HEK293T (cell line): ENCODE results near the gene GPR157.

Experiments
- BHLHE40 ChIP-seq: fragments of 450-650 bp; IDR thresholded peaks from 2 replicates; pipeline ENCODE4 v1.6.1; 2016; ENCODE audit warnings: mild to moderate bottlenecking, moderate library complexity, borderline replicate concordance
- ELF4 ChIP-seq: fragments of 450-650 bp; IDR thresholded peaks from 2 replicates; pipeline ENCODE4 v1.6.1; 2017; ENCODE audit warnings: antibody characterized with exemption
- FOXA1 ChIP-seq: fragments of 450-650 bp; IDR thresholded peaks from 2 replicates; pipeline ENCODE4 v1.6.1; 2016; ENCODE audit warnings: mild to moderate bottlenecking
- FOXM1 ChIP-seq: fragments of 450-650 bp; IDR thresholded peaks from 2 replicates; pipeline ENCODE4 v1.6.1; 2017; ENCODE audit warnings: mild to moderate bottlenecking, borderline replicate concordance
- PKNOX1 ChIP-seq: fragments of 450-650 bp; IDR thresholded peaks from 2 replicates; pipeline ENCODE4 v1.6.1; 2016
- SP1 ChIP-seq: fragments of 450-650 bp; IDR thresholded peaks from 2 replicates; pipeline ENCODE4 v1.6.1; 2017
- SUZ12 ChIP-seq: fragments of 450-650 bp; IDR thresholded peaks from 2 replicates; pipeline ENCODE4 v1.6.1; 2016; ENCODE audit warnings: mild to moderate bottlenecking

GRCh38 chr1:9108056-9108665 is 20.7 kb downstream of the GPR157 start:
- TF ChIP-seq FOXM1 (no peak), SUZ12 (no peak), FOXA1 (no peak), PKNOX1 (no peak), ELF4 (no peak), BHLHE40 (no peak), SP1 (no peak)
